HCT116 (cell line): ENCODE data around the gene ASCC1. TPM values are rescaled to one million over a fixed set of nuclear protein-coding genes. Genes with fewer than 3 reads are reported as not detected.

Experiments
- ATAC-seq: fragments of 200-7000 bp; cut with Tn5 transposase; 2 replicates; pipeline ENCODE4 v1.9.1; 2020; ENCODE audit warnings: mild to moderate bottlenecking, moderate library complexity
- BruUV-seq: library from RNA; stranded (reverse); fragments of 400-500 nt; replicated peaks from 2 replicates; lab custom pipeline; 2021; lab: Mats Ljungman, UMichigan
- CTCF ChIA-PET: fragments of 300-600 bp; sonication (Branson Sonifier 250); formaldehyde crosslinking; loops from one replicate; lab custom pipeline; 2021; ENCODE audit warnings: antibody characterized with exemption; lab: Charles Lee
- POLR2A ChIA-PET: fragments of 300-600, 350-600 bp; sonication (Branson Sonifier 250); formaldehyde crosslinking; loops from one replicate; lab custom pipeline; 2021; ENCODE audit warnings: antibody characterized with exemption; lab: Charles Lee
- RAD21 ChIA-PET, 2 experiments: fragments of 300-600 bp; sonication (Branson Sonifier 250); formaldehyde crosslinking; loops; one replicate each; lab custom pipeline; 2023; ENCODE audit warnings: low total read pairs in 2 of 2; ENCODE audit not compliant: uncharacterized antibody in 2 of 2, unreplicated experiment in 2 of 2, low non-redundant PET in 1 of 2; lab: Charles Lee
- DNase-seq: peaks from one replicate; pipeline ENCODE4 v3.0.0-alpha.2; 2010; ENCODE audit warnings: low read depth, low spot score
- H2AFZ ChIP-seq: fragments of 200-600 bp; shearing (Covaris generic), sonication (generic); 2 replicates; pipeline ENCODE4 v1.6.1; 2017; ENCODE audit warnings: low read depth, mixed run types, mixed read lengths, antibody characterized with exemption, low read length; ENCODE audit not compliant: poor library complexity, severe bottlenecking
- H3K27ac ChIP-seq: 2 replicates; pipeline ENCODE4 v1.5.1; 2012; ENCODE audit warnings: low read depth, low read length
- H3K27me3 ChIP-seq: fragments of 200-600 bp; sonication (generic); 2 replicates; pipeline ENCODE4 v1.6.1; 2016; ENCODE audit warnings: mixed run types, low read length, mixed read lengths; ENCODE audit not compliant: insufficient read depth
- H3K36me3 ChIP-seq, 2 experiments: fragments of 200-500 bp in 1 of 2; fragments of 200-600 bp in 1 of 2; sonication (Bioruptor generic) in 1 of 2; sonication (generic) in 1 of 2; 2 replicates each; pipeline versions ENCODE4 v1.5.1 to v1.6.1; 2014 to 2016; ENCODE audit warnings: low read length in 2 of 2, inconsistent platforms in 1 of 2, mixed read lengths in 1 of 2, mixed run types in 1 of 2; ENCODE audit not compliant: insufficient read depth in 2 of 2, control insufficient read depth in 1 of 2
- H3K4me1 ChIP-seq, 2 experiments: fragments of 200-600 bp in 1 of 2; sonication (generic) in 1 of 2; 2 replicates each; pipeline versions ENCODE4 v1.5.1 to v1.6.1; 2012 to 2017; ENCODE audit warnings: low read length in 2 of 2, inconsistent platforms in 1 of 2, mild to moderate bottlenecking in 1 of 2, mixed read lengths in 1 of 2, mixed run types in 1 of 2, moderate library complexity in 1 of 2; ENCODE audit not compliant: insufficient read depth in 2 of 2, control insufficient read depth in 1 of 2
- H3K4me2 ChIP-seq: fragments of 200-600 bp; sonication (generic); 2 replicates; pipeline ENCODE4 v1.6.1; 2017; ENCODE audit warnings: mixed run types, low read length, mixed read lengths
- H3K4me3 ChIP-seq, 2 experiments: fragments of 200-600 bp in 1 of 2; sonication (generic) in 1 of 2; replicated peaks in 1 of 2; 2 replicates each; pipeline ENCODE4 v1.5.1; 2011 to 2016; ENCODE audit warnings: low read length in 2 of 2, control low read depth in 1 of 2, low read depth in 1 of 2, mild to moderate bottlenecking in 1 of 2, mixed read lengths in 1 of 2, mixed run types in 1 of 2
- H3K79me2 ChIP-seq: fragments of 200-600 bp; sonication (generic); 2 replicates; pipeline ENCODE4 v1.6.1; 2017; ENCODE audit warnings: mild to moderate bottlenecking, mixed run types, low read length, moderate library complexity, mixed read lengths; ENCODE audit not compliant: insufficient read depth
- H3K9ac ChIP-seq: fragments of 200-600 bp; sonication (generic); 2 replicates; pipeline ENCODE4 v1.6.1; 2016; ENCODE audit warnings: low read length, mixed read lengths
- H3K9me2 ChIP-seq: fragments of 200-600 bp; sonication (generic), shearing (Covaris generic); 2 replicates; pipeline ENCODE4 v1.6.1; 2017; ENCODE audit warnings: mixed run types, mild to moderate bottlenecking, moderate library complexity; ENCODE audit not compliant: insufficient read depth
- H3K9me3 ChIP-seq, 2 experiments: fragments of 200-500 bp in 1 of 2; fragments of 200-600 bp in 1 of 2; sonication (Bioruptor generic) in 1 of 2; sonication (generic) in 1 of 2; 2 replicates each; pipeline ENCODE4 v1.6.1; 2014 to 2017; ENCODE audit warnings: low read length in 2 of 2, mixed read lengths in 2 of 2, inconsistent platforms in 1 of 2, low read depth in 1 of 2, mild to moderate bottlenecking in 1 of 2, mixed run types in 1 of 2, moderate library complexity in 1 of 2; ENCODE audit not compliant: control insufficient read depth in 1 of 2, insufficient read depth in 1 of 2
- H4K20me1 ChIP-seq: fragments of 200-600 bp; sonication (generic), shearing (Covaris generic); 2 replicates; pipeline ENCODE4 v1.6.1; 2017; ENCODE audit warnings: mixed run types, mild to moderate bottlenecking, moderate library complexity; ENCODE audit not compliant: insufficient read depth
- CBX3 ChIP-seq: IDR thresholded peaks from 2 replicates; pipeline ENCODE4 v1.6.1; 2012; ENCODE audit warnings: low read depth
- ELF1 ChIP-seq: IDR thresholded peaks from 2 replicates; pipeline ENCODE4 v1.6.1; 2012; ENCODE audit warnings: low read depth, borderline replicate concordance
- EZH2 ChIP-seq: fragments of 200-600 bp; sonication (generic); IDR thresholded peaks from 2 replicates; pipeline ENCODE4 v1.6.1; 2017; ENCODE audit warnings: antibody characterized with exemption, mixed run types
- JUND ChIP-seq: IDR thresholded peaks from 2 replicates; pipeline ENCODE4 v1.6.1; 2012
- POLR2AphosphoS5 ChIP-seq: IDR thresholded peaks from 2 replicates; pipeline ENCODE4 v1.6.1; 2011; ENCODE audit warnings: mild to moderate bottlenecking, low read depth, low read length, moderate library complexity
- REST ChIP-seq: IDR thresholded peaks from 2 replicates; pipeline ENCODE4 v1.6.1; 2012; ENCODE audit warnings: low read depth
- ZFX ChIP-seq: fragments of 450-650 bp; IDR thresholded peaks from 2 replicates; pipeline ENCODE4 v1.6.1; 2017
- intact Hi-C: fragments of 100-400 bp; cut with micrococcal nuclease; formaldehyde crosslinking; loops from 2 replicates; pipeline ENCODE4 v1.10.0; 2022
- total RNA-seq: library from RNA; stranded (reverse); gene quantifications from one replicate; pipeline ENCODE4 v1.2.1, GENCODE V29; 2021; ENCODE audit not compliant: unreplicated experiment

The ASCC1 gene
- total RNA-seq, 1 experiment from 2014 or later, result 34.5 TPM

GRCh38 chr10:72066318-72067284 is 149.5 kb downstream of the ASCC1 start:
- H3K27ac ChIP-seq, result no peak overlapping the region
- no TSS peak for BruUV-seq
- H3K79me2 ChIP-seq, result no peaks in the 10 kb centered on the region
- no peak overlapping the region for H2AFZ ChIP-seq
- no peaks in the 10 kb centered on the region for H3K36me3 ChIP-seq
- no peak for DNase-seq
- H3K4me3 ChIP-seq, result no peak overlapping the region
- H3K4me1 ChIP-seq, result peaks cover 4 to 10% of the 10 kb centered on the region in 2 experiments; a peak in 2 of 4 replicates
- H3K9ac ChIP-seq, result no peak overlapping the region
- no peak overlapping the region for H3K4me2 ChIP-seq
- no peaks in the 10 kb centered on the region for H3K27me3 ChIP-seq
- no peak for ATAC-seq
- no peak for TF ChIP-seq ELF1
- no peak for TF ChIP-seq JUND
- TF ChIP-seq ZFX, result no peak
- TF ChIP-seq CBX3, result no peak
- TF ChIP-seq EZH2, result no peak
- no peak for TF ChIP-seq POLR2AphosphoS5
- no peak for TF ChIP-seq REST
- intact Hi-C loops, result no loop called here
- H3K9me2 ChIP-seq, result no peaks in the 10 kb centered on the region
- RAD21 ChIA-PET, result no interaction called here
- no peaks in the 10 kb centered on the region for H4K20me1 ChIP-seq
- POLR2A ChIA-PET, result no interaction called here
- CTCF ChIA-PET, result interaction anchor here (1.3 kb wide), 1 partner anchor 18 kb away, joined by 5 read pairs; no protein-coding TSS in a partner anchor
- no peaks in the 10 kb centered on the region for H3K9me3 ChIP-seq
